GM12878 (cell line): ENCODE data around the gene EXD3. TPM values are rescaled to one million over a fixed set of nuclear protein-coding genes. Genes with fewer than 3 reads are reported as not detected.

Experiments
- CEBPB ChIP-seq, 2 experiments: fragments of 150-350 bp in 1 of 2; IDR thresholded peaks; 2 replicates each; pipeline ENCODE4 v1.6.1; 2012 to 2014; ENCODE audit warnings: low read depth in 2 of 2, low read length in 2 of 2, borderline replicate concordance in 1 of 2, inconsistent platforms in 1 of 2
- CHD4 ChIP-seq: fragments of 200-600 bp; sonication (generic); IDR thresholded peaks from 2 replicates; pipeline ENCODE4 v1.6.1; 2016; ENCODE audit warnings: mild to moderate bottlenecking
- E4F1 ChIP-seq: fragments of 450-650 bp; IDR thresholded peaks from 2 replicates; pipeline ENCODE4 v1.6.1; 2018; ENCODE audit warnings: borderline replicate concordance, mild to moderate bottlenecking; ENCODE audit not compliant: partially characterized antibody
- EGR1 ChIP-seq, 2 experiments: IDR thresholded peaks; 1 replicate in 1 of 2; 2 replicates in 1 of 2; pipeline ENCODE4 v1.6.1; 2011 to 2012; ENCODE audit warnings: low read depth in 2 of 2, low read length in 2 of 2, borderline replicate concordance in 1 of 2, mild to moderate bottlenecking in 1 of 2, moderate library complexity in 1 of 2
- ETV6 ChIP-seq, 2 experiments: fragments of 450-650 bp in 1 of 2; IDR thresholded peaks in 1 of 2; conservative IDR thresholded peaks in 1 of 2; 2 replicates each; pipeline ENCODE4 v1.6.1; 2014; ENCODE audit warnings: antibody characterized with exemption in 1 of 2, borderline replicate concordance in 1 of 2, low read depth in 1 of 2, mild to moderate bottlenecking in 1 of 2, moderate library complexity in 1 of 2
- GABPA ChIP-seq: IDR thresholded peaks from 2 replicates; pipeline ENCODE4 v1.6.1; 2014; ENCODE audit warnings: antibody characterized with exemption, low read depth, mild to moderate bottlenecking, inconsistent platforms
- HCFC1 ChIP-seq: fragments of 150-350 bp; IDR thresholded peaks from 2 replicates; pipeline ENCODE4 v1.6.1; 2014; ENCODE audit warnings: low read length
- HDAC6 ChIP-seq: fragments of 200-600 bp; sonication (generic); IDR thresholded peaks from one replicate; pipeline ENCODE4 v1.8.0; 2017; ENCODE audit warnings: antibody characterized with exemption; ENCODE audit not compliant: unreplicated experiment
- IRF5 ChIP-seq: fragments of 450-650 bp; IDR thresholded peaks from 2 replicates; pipeline ENCODE4 v1.6.1; 2017; ENCODE audit warnings: borderline replicate concordance
- MEF2A ChIP-seq: IDR thresholded peaks from 2 replicates; pipeline ENCODE4 v1.6.1; 2011; ENCODE audit warnings: low read depth, mild to moderate bottlenecking, low read length, moderate library complexity; ENCODE audit not compliant: insufficient read depth
- MXI1 ChIP-seq: fragments of 150-350 bp; IDR thresholded peaks from 2 replicates; pipeline ENCODE4 v1.6.1; 2011; ENCODE audit warnings: low read depth, mild to moderate bottlenecking, inconsistent platforms, low read length, improper control_type of control experiment
- NFXL1 ChIP-seq: fragments of 450-650 bp; IDR thresholded peaks from 2 replicates; pipeline ENCODE4 v1.6.1; 2017; ENCODE audit warnings: antibody characterized with exemption, mild to moderate bottlenecking, borderline replicate concordance
- NFYA ChIP-seq: IDR thresholded peaks from 2 replicates; pipeline ENCODE4 v1.6.1; 2011; ENCODE audit warnings: low read depth, mild to moderate bottlenecking, low read length, improper control_type of control experiment, borderline replicate concordance
- PAX5 ChIP-seq: IDR thresholded peaks from 2 replicates; pipeline ENCODE4 v1.6.1; 2011; ENCODE audit warnings: low read depth, low read length, borderline replicate concordance
- PML ChIP-seq: IDR thresholded peaks from 2 replicates; pipeline ENCODE4 v1.6.1; 2012; ENCODE audit warnings: low read length, inconsistent platforms
- POLR2A ChIP-seq: IDR thresholded peaks from 2 replicates; pipeline ENCODE4 v1.6.1; 2011; ENCODE audit warnings: low read depth, mild to moderate bottlenecking, low read length
- RUNX3 ChIP-seq: IDR thresholded peaks from 2 replicates; pipeline ENCODE4 v1.6.1; 2012; ENCODE audit warnings: low read length, inconsistent platforms
- SIX5 ChIP-seq: IDR thresholded peaks from 2 replicates; pipeline ENCODE4 v1.6.1; 2011; ENCODE audit warnings: mild to moderate bottlenecking, low read depth, low read length, moderate library complexity; ENCODE audit not compliant: severe bottlenecking
- SPI1 ChIP-seq: IDR thresholded peaks from 2 replicates; pipeline ENCODE4 v1.6.1; 2011; ENCODE audit warnings: low read depth, mild to moderate bottlenecking, low read length, moderate library complexity, borderline replicate concordance; ENCODE audit not compliant: insufficient read depth
- STAT1 ChIP-seq: fragments of 450-650 bp; conservative IDR thresholded peaks from 2 replicates; pipeline ENCODE4 v1.6.1; 2014; ENCODE audit warnings: antibody characterized with exemption, mild to moderate bottlenecking
- USF1 ChIP-seq: IDR thresholded peaks from 2 replicates; pipeline ENCODE4 v1.6.1; 2011; ENCODE audit warnings: borderline replicate concordance, low read depth, mild to moderate bottlenecking, moderate library complexity, mixed read lengths, low read length; ENCODE audit not compliant: insufficient read depth; ENCODE audit errors: extremely low read length
- ZBED1 ChIP-seq: IDR thresholded peaks from 2 replicates; pipeline ENCODE4 v1.6.1; 2016; ENCODE audit warnings: borderline replicate concordance
- ZNF207 ChIP-seq: fragments of 450-650 bp; IDR thresholded peaks from 2 replicates; pipeline ENCODE4 v1.6.1; 2014; ENCODE audit warnings: antibody characterized with exemption, mild to moderate bottlenecking, borderline replicate concordance
- ZNF24 ChIP-seq: fragments of 450-650 bp; IDR thresholded peaks from 2 replicates; pipeline ENCODE4 v1.6.1; 2017; ENCODE audit warnings: antibody characterized with exemption, mild to moderate bottlenecking
- polyA plus RNA-seq, 11 experiments: library from polyadenylated mRNA; depleted of rRNA in 4 of 11; unstranded in 6 of 11; stranded (reverse) in 5 of 11; fragments of >200 nt; fragmentation: Nextera tagmentation in 4 of 11; fragmentation: Illumina TruSeq in 1 of 11; extraction: Ambion mirVana in 4 of 11; extraction: Trizol in 1 of 11; gene quantifications; 1 replicate in 1 of 11; 2 replicates in 10 of 11; pipeline versions ENCODE4 v1.2.1 to v1.2.3, GENCODE V29; 2011 to 2016; ENCODE audit warnings: inconsistent platforms in 2 of 11, missing spikeins in 2 of 11, low read depth in 1 of 11
- total RNA-seq, 4 experiments: library from RNA; depleted of rRNA in 3 of 4; stranded (reverse); fragments of >200 nt in 3 of 4; fragmentation: Illumina TruSeq in 1 of 4; extraction: Trizol in 1 of 4; gene quantifications; 2 replicates each; pipeline versions ENCODE4 v1.2.1 to v1.2.3, GENCODE V29; 2013 to 2021
- TF ChIP-seq, protein P1 (sequence below): fragments of 450-650 bp; formaldehyde crosslinking; IDR thresholded peaks from 2 replicates; pipeline ENCODE4 v1.5.0; 2022; ENCODE audit warnings: mild to moderate bottlenecking, missing genetic modification characterization

Gene EXD3
- total and polyA plus RNA-seq, 10 of the 15 experiments (the other 5 are each of a cell fraction or from before 2014, with no cell fraction given): 0.21 to 7.1 (median 3.6) TPM

GRCh38 chr9:137302118-137302448, 120.9 kb downstream of the EXD3 start, which contains the start of gene NRARP (continued):
- no peak for TF ChIP-seq MEF2A
- TF ChIP-seq POLR2A: peak; percentile 89
- no peak for TF ChIP-seq NFXL1
- TF ChIP-seq NFYA: no peak
- TF ChIP-seq USF1: no peak
- TF ChIP-seq HCFC1: no peak
- no peak for TF ChIP-seq ETV6 (conservative IDR thresholded peaks at IDR 0.05 in 1 of 2, IDR thresholded peaks at IDR 0.05 in 1 of 2; ENCODE audit: borderline replicate concordance in 1 of 2, low read depth in 1 of 2)
- no peak for TF ChIP-seq SPI1
- TF ChIP-seq HDAC6: no peak
- peak in 1 of 2 experiments; percentile 93; a peak in 2 of 3 replicates for TF ChIP-seq EGR1 (IDR thresholded peaks at IDR 0.05; ENCODE audit: borderline replicate concordance in 1 of 2, low read depth in 2 of 2, low read length in 2 of 2)
- TF ChIP-seq ZNF207: no peak
- TF ChIP-seq RUNX3: no peak; the same call in 1 of the 2 replicates
- TF ChIP-seq STAT1: no peak
- no peak for TF ChIP-seq ZBED1
- TF ChIP-seq, protein P1, sequence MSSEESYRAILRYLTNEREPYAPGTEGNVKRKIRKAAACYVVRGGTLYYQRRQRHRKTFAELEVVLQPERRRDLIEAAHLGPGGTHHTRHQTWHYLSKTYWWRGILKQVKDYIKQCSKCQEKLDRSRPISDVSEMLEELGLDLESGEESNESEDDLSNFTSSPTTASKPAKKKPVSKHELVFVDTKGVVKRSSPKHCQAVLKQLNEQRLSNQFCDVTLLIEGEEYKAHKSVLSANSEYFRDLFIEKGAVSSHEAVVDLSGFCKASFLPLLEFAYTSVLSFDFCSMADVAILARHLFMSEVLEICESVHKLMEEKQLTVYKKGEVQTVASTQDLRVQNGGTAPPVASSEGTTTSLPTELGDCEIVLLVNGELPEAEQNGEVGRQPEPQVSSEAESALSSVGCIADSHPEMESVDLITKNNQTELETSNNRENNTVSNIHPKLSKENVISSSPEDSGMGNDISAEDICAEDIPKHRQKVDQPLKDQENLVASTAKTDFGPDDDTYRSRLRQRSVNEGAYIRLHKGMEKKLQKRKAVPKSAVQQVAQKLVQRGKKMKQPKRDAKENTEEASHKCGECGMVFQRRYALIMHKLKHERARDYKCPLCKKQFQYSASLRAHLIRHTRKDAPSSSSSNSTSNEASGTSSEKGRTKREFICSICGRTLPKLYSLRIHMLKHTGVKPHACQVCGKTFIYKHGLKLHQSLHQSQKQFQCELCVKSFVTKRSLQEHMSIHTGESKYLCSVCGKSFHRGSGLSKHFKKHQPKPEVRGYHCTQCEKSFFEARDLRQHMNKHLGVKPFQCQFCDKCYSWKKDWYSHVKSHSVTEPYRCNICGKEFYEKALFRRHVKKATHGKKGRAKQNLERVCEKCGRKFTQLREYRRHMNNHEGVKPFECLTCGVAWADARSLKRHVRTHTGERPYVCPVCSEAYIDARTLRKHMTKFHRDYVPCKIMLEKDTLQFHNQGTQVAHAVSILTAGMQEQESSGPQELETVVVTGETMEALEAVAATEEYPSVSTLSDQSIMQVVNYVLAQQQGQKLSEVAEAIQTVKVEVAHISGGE (CRISPR knock-in tag): no peak
- no peak for TF ChIP-seq E4F1
- TF ChIP-seq CHD4: no peak
- no peak for TF ChIP-seq ZNF24
- TF ChIP-seq CEBPB (IDR thresholded peaks at IDR 0.05; ENCODE audit: borderline replicate concordance in 1 of 2, low read depth in 2 of 2, low read length in 2 of 2): no peak
- TF ChIP-seq PAX5: no peak
- TF ChIP-seq SIX5: no peak
- no peak for TF ChIP-seq PML
- no peak for TF ChIP-seq GABPA
- no peak for TF ChIP-seq IRF5
- TF ChIP-seq MXI1: no peak
